HG03558 (cell line): ENCODE measurements around the gene TYROBP.
"Not testable (repeated sequence)": the region's sequence is repeated elsewhere in the genome, so short reads cannot be mapped to it uniquely, and the experiment has no call there.

Experiments used
- ATAC-seq: cut with Tn5 transposase; IDR thresholded peaks from one replicate; pipeline ENCODE4 v1.9.1; 2021; ENCODE audit warnings: moderate number of reproducible peaks; ENCODE audit not compliant: unreplicated experiment; ENCODE audit errors: extremely low read depth

TYROBP gene

DNA sequence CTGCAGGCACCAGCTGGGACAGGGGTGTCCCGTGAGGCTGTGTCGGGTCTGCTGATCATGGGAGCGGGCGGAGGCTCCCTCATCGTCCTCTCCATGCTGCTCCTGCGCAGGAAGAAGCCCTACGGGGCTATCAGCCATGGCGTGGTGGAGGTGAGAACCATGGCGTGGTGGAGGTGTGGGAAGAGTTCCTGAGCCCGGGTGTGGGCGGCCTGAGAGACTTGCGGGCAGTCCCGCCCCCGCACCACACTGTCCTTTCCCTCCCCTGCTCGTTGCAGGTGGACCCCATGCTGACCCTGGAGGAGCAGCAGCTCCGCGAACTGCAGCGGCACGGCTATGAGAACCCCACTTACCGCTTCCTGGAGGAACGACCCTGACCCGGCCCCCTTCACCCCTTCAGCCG is 29.0 kb downstream of the TYROBP start:
- no peak for ATAC-seq

DNA sequence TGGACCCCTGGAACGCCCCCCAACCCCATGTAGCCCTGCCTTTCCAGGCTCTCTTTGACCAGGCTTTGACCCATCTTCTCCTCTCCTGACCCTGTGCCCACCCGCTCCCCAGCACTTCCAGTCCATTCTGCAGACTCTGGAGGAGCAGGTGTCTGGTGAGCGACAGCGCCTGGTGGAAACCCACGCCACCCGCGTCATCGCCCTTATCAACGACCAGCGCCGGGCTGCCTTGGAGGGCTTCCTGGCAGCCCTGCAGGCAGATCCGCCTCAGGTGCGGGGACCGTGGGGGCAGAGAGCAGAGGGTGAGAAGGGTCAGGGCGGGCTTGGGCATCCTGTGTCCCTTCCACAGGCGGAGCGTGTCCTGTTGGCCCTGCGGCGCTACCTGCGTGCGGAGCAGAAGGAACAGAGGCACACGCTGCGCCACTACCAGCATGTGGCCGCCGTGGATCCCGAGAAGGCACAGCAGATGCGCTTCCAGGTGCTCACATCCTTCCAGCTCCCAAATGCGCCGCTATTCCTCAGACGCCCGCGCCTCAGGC is 33.6 kb downstream of the TYROBP start:
- ATAC-seq: no peak

DNA sequence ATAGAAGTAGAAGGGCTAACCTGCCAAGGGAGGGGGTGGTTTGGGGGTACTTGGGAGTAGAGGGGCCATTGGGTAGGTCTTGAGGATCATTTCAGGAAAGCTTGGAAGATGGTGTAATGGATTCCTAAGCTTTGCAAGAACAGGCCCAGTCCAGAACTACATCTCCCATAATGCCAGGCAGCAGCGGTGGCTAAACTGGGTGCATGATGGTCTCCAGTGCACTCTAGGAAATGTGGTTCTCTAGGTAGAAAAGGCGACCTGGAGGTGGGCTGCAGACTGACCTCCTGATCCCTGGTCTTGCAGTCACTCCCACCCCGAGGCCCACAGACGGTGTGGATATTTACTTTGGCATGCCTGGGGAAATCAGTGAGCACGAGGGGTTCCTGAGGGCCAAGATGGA is 35.9 kb downstream of the TYROBP start:
- no peak for ATAC-seq

DNA sequence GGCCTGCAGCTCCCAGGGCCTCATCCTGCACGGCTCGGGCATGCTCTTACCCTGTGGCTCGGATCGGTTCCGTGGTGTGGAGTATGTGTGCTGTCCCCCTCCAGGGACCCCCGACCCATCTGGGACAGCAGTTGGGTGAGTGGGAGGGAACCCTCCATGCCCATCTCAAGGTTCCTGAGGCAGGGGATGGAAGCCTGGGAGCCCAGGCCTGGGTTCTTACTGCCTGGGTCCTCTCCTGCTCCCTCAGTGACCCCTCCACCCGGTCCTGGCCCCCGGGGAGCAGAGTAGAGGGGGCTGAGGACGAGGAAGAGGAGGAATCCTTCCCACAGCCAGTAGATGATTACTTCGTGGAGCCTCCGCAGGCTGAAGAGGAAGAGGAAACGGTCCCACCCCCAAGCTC is 36.5 kb downstream of the TYROBP start:
- ATAC-seq: no peak

DNA sequence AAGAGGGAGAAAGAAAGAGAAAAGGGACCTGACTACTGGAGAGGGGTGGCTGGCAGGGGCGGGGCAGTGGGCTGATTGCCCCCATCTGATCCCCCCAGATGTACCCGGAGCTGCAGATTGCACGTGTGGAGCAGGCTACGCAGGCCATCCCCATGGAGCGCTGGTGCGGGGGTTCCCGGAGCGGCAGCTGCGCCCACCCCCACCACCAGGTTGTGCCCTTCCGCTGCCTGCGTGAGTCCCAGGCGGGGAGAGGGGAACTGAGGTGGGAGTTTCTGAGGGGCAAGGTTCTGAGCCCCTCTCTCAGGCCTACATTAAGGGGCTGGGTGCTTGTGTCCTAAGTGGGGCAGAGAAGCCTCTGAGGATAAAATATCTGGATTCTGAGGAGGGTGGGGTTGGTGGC is 37.3 kb downstream of the TYROBP start:
- ATAC-seq: no peak

DNA sequence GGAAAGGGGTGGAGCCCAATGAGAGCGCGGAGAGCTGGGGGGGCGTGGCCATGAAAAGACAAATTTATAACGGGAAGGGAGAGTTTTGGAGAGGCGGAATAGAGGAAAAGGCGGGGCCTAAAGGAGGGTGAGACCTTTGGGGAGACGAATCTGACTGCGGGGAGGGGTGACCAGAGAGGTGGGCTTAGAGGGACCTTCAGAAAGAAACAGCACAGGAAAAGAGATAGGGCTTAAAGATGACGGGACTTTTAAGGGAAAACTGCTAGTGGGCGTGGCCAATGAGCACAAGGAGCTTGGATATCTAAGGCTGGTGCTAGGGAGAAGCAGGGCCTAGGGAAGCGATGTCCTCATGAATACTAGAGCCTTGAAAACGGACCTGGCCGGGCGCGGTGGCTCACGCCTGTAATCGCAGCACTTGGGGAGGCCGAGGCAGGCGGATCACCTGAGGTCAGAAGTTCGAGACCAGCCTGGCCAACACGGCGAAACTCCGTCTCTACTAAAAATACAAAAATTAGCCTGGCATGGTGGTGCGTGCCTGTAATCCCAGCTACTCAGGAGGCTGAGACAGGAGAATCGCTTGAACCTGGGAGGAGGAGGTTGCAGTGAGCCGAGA is 37.9 kb downstream of the TYROBP start:
- ATAC-seq: not testable (repeated sequence)

DNA sequence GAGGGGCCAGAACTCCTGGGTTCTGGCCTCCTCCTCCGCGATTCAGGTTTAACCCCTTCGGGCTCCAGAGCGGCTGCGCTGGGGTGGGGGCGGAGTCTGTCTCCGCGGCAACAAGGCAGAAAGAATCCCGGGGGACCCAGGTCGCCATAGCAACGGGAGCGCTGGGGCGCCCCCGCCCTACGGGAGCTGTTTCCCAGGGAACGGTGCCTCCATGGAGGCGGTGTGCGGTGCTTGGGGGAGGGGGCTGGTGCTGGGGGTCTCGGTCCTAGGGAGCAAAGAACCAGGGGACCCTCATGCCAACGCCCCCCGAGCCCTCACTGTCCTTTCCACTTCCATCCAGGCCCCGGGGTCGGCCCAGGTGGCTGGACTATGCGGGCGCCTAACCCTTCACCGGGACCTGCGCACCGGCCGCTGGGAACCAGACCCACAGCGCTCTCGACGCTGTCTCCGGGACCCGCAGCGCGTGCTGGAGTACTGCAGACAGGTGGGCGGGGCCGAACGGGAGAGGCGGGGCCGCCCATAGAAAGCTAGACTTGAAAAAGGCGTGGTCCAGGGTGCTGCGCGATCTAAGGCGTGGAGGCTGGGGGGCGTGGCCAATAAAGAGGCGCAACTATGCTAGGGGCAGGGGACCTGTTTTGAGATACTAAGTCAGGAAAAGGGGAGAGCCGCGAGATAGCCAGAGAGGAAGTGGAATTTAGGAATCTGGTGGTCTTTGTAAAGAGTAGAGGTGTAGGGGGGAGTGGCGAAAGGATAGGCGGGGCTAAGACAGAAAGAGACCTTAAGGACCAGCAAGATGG is 38.6 kb downstream of the TYROBP start:
- no peak for ATAC-seq

DNA sequence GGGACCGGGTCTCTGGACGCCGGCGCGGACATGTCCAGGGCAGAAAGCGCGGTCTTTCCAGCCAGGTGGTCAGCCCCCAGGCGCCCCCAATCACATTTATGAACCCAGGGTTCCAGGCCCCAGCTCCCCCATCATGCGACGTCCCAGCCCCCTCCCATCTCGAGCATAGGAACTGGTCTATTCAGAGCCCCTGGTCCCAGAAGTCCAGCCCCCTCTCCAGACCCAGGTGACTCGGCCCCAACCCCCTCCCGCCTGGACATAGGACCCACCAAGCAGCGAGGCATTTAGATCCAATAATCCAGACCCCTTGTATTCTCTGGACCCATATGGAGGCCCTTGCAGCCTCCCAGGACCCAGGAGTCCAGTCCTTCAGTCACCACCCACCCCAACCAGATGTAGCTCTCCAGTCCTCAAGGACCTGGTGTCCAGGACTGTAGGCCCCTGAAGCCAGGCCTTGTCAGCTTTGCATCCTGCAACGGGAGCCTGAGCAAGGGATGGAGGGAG is 39.2 kb downstream of the TYROBP start:
- no peak for ATAC-seq

DNA sequence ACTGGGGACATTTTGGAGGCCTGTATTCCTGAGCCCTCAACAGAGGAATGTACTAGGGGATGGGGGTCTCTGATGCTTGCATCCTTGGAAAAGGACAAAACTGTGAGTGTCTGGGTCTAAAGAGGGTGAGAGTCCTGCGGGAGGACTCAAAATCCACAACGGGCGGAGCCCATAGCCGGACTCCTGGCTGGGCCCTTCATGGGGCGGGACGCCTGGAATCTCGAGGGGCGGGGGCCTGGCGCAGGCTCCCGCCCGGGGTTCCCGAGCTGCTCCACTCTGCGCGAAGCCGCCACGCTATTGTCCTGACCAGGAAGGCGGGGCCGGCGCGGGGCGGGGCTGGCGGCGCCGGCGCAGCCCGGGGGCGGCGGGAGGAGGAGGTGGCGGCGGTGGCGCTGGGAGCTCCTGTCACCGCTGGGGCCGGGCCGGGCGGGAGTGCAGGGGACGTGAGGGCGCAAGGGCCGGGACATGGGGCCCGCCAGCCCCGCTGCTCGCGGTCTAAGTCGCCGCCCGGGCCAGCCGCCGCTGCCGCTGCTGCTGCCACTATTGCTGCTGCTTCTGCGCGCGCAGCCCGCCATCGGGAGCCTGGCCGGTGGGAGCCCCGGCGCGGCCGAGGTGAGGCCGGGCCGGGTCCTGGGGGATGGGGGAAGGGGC is 39.8 kb downstream of the TYROBP start, which contains the start of gene APLP1:
APLP1 (plus strand) TSS at position 403 of the 651 bp plus-strand sequence; CDS start at position 466, 63 bp downstream.
- no peak for ATAC-seq

DNA sequence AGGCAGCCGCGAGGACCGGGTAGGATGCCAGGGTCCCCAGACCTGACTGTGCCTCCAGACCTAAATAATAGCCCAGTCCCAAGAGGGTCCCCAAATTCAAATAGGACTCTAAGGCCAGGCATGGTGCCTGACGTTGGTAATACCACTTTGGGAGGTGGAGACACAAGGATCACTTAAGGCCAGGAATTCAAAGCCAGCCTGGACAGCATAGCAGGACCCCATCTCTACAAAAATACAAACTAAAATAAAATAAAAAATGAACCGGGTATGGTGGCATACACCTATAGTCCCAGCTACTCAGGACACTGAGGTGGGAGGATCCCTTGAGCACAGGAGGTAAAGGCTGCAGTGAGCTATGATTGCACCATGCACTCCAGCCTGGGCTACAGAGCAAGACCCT is 45.1 kb downstream of the TYROBP start:
- ATAC-seq: no peak

DNA sequence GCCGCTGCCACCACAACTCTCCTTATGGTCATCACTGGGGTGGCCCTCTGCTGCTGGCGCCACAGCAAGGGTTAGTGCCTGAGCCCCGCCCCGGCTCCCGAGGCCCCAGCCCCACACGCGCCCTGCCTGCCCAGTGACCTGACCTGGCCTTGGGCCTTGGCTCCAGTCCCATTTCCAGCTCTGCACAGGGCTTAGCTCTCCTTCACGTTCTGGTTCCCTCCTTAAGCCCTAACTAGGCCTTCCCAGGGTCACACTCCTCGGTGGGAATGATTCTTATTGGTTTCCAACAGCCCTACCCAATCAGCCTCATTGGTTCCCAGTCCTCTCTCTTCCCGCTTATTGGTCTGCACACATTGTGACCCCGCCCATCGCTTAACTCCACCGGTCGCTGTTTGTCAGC is 45.6 kb downstream of the TYROBP start:
- ATAC-seq: no peak

DNA sequence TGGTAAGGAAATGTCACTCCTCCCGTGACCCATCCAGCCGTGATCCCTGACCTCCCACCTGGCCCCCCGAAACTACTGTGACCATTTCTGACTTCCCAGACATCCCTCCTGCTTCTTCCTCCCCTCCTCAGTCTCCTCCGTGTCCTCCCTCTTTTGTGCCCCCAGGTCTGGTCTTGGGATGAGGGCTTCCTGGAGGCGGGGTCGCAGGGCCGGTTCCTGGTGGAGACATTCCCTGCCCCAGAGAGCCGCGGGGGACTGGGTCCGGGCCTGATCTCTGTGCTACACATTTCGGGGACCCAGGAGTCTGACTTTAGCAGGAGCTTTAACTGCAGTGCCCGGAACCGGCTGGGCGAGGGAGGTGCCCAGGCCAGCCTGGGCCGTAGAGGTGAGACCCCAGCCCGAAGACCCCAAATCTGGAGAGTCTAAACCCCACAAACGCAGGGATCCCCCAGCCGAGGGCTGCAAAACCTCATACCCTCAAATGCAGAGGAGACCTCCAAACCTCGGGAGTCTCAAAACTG is 46.4 kb downstream of the TYROBP start:
- no peak for ATAC-seq

DNA sequence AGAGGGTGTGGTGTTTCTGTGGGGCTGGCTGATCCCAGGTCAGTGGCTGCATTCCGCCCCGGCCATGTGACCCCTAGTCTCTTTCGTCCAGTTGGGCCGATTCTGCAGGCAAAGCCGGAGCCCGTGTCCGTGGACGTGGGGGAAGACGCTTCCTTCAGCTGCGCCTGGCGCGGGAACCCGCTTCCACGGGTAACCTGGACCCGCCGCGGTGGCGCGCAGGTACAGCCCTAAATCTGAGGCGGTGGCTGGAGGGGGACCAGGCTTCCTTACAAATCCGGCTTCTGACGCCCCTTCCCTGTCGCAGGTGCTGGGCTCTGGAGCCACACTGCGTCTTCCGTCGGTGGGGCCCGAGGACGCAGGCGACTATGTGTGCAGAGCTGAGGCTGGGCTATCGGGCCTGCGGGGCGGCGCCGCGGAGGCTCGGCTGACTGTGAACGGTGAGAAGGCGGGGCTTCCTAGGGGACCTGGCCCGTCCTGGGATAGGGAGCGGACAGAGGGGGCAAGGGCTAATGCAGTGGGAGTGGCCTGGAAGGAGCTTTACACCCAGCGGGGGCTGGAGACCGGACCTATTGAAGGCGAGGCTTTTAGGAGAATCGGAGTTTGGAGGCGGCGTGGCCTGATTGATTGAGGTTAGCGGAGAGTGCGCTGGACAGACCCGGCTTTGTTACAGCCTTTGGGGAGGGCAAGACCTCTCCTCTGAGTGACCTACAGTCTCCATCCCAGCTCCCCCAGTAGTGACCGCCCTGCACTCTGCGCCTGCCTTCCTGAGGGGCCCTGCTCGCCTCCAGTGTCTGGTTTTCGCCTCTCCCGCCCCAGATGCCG is 47.1 kb downstream of the TYROBP start:
- ATAC-seq: no peak

DNA sequence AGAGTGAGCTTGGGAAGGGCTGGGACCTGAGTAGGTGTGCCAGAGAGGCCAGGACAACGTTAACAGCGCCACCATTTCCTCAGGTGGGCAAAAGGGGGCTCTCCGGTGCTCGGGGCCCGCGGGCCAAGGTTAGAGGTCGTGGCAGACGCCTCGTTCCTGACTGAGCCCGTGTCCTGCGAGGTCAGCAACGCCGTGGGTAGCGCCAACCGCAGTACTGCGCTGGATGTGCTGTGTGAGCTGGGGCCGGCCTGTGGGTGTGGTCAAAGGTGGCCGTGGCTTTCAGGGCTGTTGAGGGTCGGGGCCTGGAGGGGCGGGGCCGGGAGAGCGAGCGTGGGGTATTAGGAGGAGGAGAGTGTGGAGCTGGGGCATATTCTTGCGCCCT is 47.7 kb downstream of the TYROBP start:
- ATAC-seq: no peak

DNA sequence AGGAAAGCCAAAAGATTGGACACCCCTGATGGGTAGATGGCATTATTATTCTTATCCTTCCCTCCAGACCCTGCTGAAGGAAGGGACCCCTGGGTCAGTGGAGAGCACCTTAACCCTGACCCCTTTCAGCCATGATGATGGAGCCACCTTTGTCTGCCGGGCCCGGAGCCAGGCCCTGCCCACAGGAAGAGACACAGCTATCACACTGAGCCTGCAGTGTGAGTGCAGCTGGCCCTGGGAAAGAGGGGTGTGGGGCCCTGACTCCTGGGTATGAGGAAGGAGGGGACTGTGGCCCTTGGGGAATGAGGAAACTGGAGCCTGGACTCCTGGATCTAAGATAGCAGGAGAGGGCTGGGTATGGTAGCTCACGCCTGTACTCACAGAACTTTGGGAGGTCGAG is 48.7 kb downstream of the TYROBP start:
- no peak for ATAC-seq

DNA sequence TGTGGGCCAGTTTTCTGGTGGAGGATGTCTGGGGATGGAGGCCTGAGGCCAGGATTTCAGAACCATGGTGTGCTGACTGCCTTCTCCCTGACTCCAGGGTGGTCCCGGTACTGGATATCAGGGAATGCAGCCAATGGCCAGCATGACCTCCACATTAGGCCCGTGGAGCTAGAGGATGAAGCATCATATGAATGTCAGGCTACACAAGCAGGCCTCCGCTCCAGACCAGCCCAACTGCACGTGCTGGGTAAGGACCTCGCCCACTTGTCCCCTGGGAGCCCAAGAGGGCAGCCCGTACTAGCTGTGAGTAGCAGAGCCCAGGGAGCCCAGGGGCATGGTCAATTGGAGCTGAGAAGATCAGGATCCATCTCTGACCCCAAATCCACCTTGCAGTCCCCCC is 49.8 kb downstream of the TYROBP start:
- ATAC-seq: no peak

DNA sequence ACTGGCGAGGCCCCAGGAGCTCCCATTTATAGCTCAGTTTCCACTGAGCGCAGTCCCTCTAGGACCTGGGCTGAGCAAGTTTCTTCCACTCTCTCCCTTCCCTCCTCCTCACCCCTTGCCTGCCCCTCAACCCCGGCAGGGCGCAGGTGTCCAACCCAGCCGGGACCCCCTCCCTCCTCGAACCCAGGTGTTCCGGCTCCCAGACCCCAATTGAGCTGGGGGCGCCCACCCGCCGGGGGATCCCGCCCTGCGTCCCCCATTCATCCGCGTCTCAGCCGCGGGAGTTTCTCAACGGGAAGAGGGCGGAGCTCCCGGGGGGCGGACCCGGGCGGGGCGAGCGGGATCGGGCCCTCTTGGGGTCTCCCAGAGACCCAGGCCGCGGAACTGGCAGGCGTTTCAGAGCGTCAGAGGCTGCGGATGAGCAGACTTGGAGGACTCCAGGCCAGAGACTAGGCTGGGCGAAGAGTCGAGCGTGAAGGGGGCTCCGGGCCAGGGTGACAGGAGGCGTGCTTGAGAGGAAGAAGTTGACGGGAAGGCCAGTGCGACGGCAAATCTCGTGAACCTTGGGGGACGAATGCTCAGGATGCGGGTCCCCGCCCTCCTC is 51.4 kb downstream of the TYROBP start, which contains the start of gene KIRREL2:
KIRREL2 (plus strand) TSS at position 366 of the 604 bp plus-strand sequence; CDS start at position 575, 209 bp downstream.
- no peak for ATAC-seq
